SK-N-SH (cell line): Measurements from ENCODE around the gene MTCL3.
A peak's percentile ranks its signal among the peaks of the same experiment; 100 is the strongest.

Experiments used
- CTCF ChIA-PET: fragments of 300-600, 350-600 bp; formaldehyde crosslinking; extraction: SDS; loops from one replicate; lab custom pipeline; 2021; lab: Yijun Ruan, JAX
- POLR2A ChIA-PET: fragments of 350-600 bp; sonication (Branson Sonifier 250); formaldehyde crosslinking; extraction: SDS; loops from one replicate; lab custom pipeline; 2020; ENCODE audit warnings: antibody characterized with exemption, inconsistent platforms; lab: Yijun Ruan, JAX
- DNase-seq: peaks from one replicate; pipeline ENCODE4 v3.0.0; 2012
- H2AFZ ChIP-seq: fragments of 200-600 bp; sonication (generic); 2 replicates; pipeline ENCODE4 v1.8.1; 2016; ENCODE audit warnings: antibody characterized with exemption, mild to moderate bottlenecking, low read depth
- H3F3A ChIP-seq: fragments of 200-600 bp; sonication (generic); replicated peaks from 2 replicates; pipeline ENCODE3; 2016; ENCODE audit warnings: antibody characterized with exemption, mild to moderate bottlenecking; ENCODE audit not compliant: insufficient read depth
- H3K27ac ChIP-seq, 2 experiments: fragments of 200-500 bp in 1 of 2; fragments of 200-600 bp in 1 of 2; sonication (Bioruptor generic) in 1 of 2; sonication (generic), shearing (Covaris generic) in 1 of 2; 2 replicates each; pipeline versions ENCODE4 v1.5.1 to v1.6.1; 2014 to 2016; ENCODE audit warnings: low read depth in 2 of 2, inconsistent platforms in 1 of 2, low read length in 1 of 2, mild to moderate bottlenecking in 1 of 2, mixed read lengths in 1 of 2
- H3K27me3 ChIP-seq: fragments of 200-600 bp; sonication (generic), shearing (Covaris generic); 2 replicates; pipeline ENCODE4 v1.6.1; 2016; ENCODE audit warnings: mixed run types; ENCODE audit not compliant: insufficient read depth
- H3K36me3 ChIP-seq, 2 experiments: fragments of 200-500 bp in 1 of 2; fragments of 200-600 bp in 1 of 2; sonication (Bioruptor generic) in 1 of 2; sonication (generic) in 1 of 2; replicated peaks in 1 of 2; 2 replicates each; pipeline versions ENCODE3 to v1.5.1; 2014 to 2016; ENCODE audit warnings: low read length in 1 of 2, mild to moderate bottlenecking in 1 of 2; ENCODE audit not compliant: insufficient read depth in 2 of 2, control insufficient read depth in 1 of 2
- H3K4me1 ChIP-seq, 2 experiments: fragments of 200-500 bp in 1 of 2; fragments of 200-600 bp in 1 of 2; sonication (Bioruptor generic) in 1 of 2; sonication (generic), shearing (Covaris generic) in 1 of 2; 2 replicates each; pipeline versions ENCODE4 v1.5.1 to v1.6.1; 2014 to 2016; ENCODE audit warnings: low read depth in 1 of 2, low read length in 1 of 2, mixed run types in 1 of 2; ENCODE audit not compliant: insufficient read depth in 2 of 2, control insufficient read depth in 1 of 2
- H3K4me2 ChIP-seq: fragments of 200-600 bp; sonication (generic), shearing (Covaris generic); 2 replicates; pipeline ENCODE4 v1.6.1; 2017; ENCODE audit warnings: mixed run types
- H3K4me3 ChIP-seq, 2 experiments: fragments of 200-500 bp in 1 of 2; fragments of 200-600 bp in 1 of 2; sonication (Bioruptor generic) in 1 of 2; sonication (generic), shearing (Covaris generic) in 1 of 2; 2 replicates each; pipeline versions ENCODE4 v1.5.1 to v1.8.1; 2014 to 2016; ENCODE audit warnings: low read depth in 2 of 2, inconsistent platforms in 1 of 2, low read length in 1 of 2, mild to moderate bottlenecking in 1 of 2, mixed read lengths in 1 of 2, moderate library complexity in 1 of 2
- H3K79me2 ChIP-seq: fragments of 200-600 bp; sonication (generic); 2 replicates; pipeline ENCODE4 v1.8.1; 2017; ENCODE audit warnings: mild to moderate bottlenecking; ENCODE audit not compliant: insufficient read depth
- H3K9ac ChIP-seq: fragments of 200-600 bp; sonication (generic); 2 replicates; pipeline ENCODE4 v1.6.1; 2017; ENCODE audit warnings: mixed run types
- H3K9me2 ChIP-seq: fragments of 200-600 bp; sonication (generic); 2 replicates; pipeline ENCODE4 v1.6.1; 2017; ENCODE audit warnings: mixed run types
- H3K9me3 ChIP-seq: fragments of 200-600 bp; sonication (generic); 2 replicates; pipeline ENCODE4 v1.6.1; 2017; ENCODE audit warnings: mixed run types, mild to moderate bottlenecking, moderate library complexity
- H4K20me1 ChIP-seq: fragments of 200-600 bp; sonication (generic); 2 replicates; pipeline ENCODE4 v1.6.1; 2017; ENCODE audit warnings: mild to moderate bottlenecking, mixed run types; ENCODE audit not compliant: insufficient read depth
- EZH2phosphoT487 ChIP-seq: fragments of 200-600 bp; sonication (generic); IDR thresholded peaks from 2 replicates; pipeline ENCODE4 v1.6.1; 2017; ENCODE audit warnings: low read depth, mixed run types, mild to moderate bottlenecking, antibody characterized with exemption, moderate library complexity, borderline replicate concordance
- FOXM1 ChIP-seq: IDR thresholded peaks from 2 replicates; pipeline ENCODE4 v1.4.0; 2012; ENCODE audit warnings: low read depth, mild to moderate bottlenecking
- GABPA ChIP-seq: IDR thresholded peaks from 2 replicates; pipeline ENCODE4 v1.4.0; 2012; ENCODE audit warnings: low read depth, mild to moderate bottlenecking
- IRF3 ChIP-seq: fragments of 150-350 bp; IDR thresholded peaks from 2 replicates; pipeline ENCODE4 v1.6.1; 2016; ENCODE audit warnings: mild to moderate bottlenecking, low read depth, low read length
- MEF2A ChIP-seq: IDR thresholded peaks from 2 replicates; pipeline ENCODE4 v1.4.0; 2012; ENCODE audit warnings: low read depth, borderline replicate concordance
- NRF1 ChIP-seq: IDR thresholded peaks from 2 replicates; pipeline ENCODE4 v1.6.1; 2012; ENCODE audit warnings: low read depth, mild to moderate bottlenecking, low read length
- RAD21 ChIP-seq: IDR thresholded peaks from 2 replicates; pipeline ENCODE4 v1.6.1; 2012; ENCODE audit warnings: mild to moderate bottlenecking, low read length
- RFX5 ChIP-seq: IDR thresholded peaks from 2 replicates; pipeline ENCODE4 v1.6.1; 2012; ENCODE audit warnings: mild to moderate bottlenecking, improper control_type of control experiment, low read length
- SMC3 ChIP-seq: IDR thresholded peaks from 2 replicates; pipeline ENCODE4 v1.6.1; 2012; ENCODE audit warnings: low read depth, low read length, improper control_type of control experiment
- TEAD4 ChIP-seq: IDR thresholded peaks from 2 replicates; pipeline ENCODE4 v1.4.0; 2012; ENCODE audit warnings: mild to moderate bottlenecking, borderline replicate concordance; ENCODE audit not compliant: insufficient read depth
- USF2 ChIP-seq: fragments of 150-350 bp; IDR thresholded peaks from 2 replicates; pipeline ENCODE4 v1.6.1; 2017; ENCODE audit warnings: antibody characterized with exemption, low read length, low read depth, borderline replicate concordance
- WGBS: methylation state at CpG from one replicate; pipeline ENCODE4 v1.1.6; 2017; ENCODE audit warnings: low lambda C conversion rate; 5-methylcytosine and 5-hydroxymethylcytosine counted together
- TF ChIP-seq, protein P1 (sequence below): fragments of 200-600 bp; sonication (generic); IDR thresholded peaks from 2 replicates; pipeline ENCODE4 v1.6.1; 2017; ENCODE audit warnings: antibody characterized with exemption, mild to moderate bottlenecking, moderate library complexity

MTCL3 gene

GRCh38 chr6:127561660-127562059, 42.5 kb upstream of the MTCL3 start (continued):
- TF ChIP-seq RFX5 = no peak
- no peak for TF ChIP-seq USF2

- no peak overlapping the region for H2AFZ ChIP-seq
- no peaks in the 10 kb centered on the region for H4K20me1 ChIP-seq
- DNase-seq = peak; percentile 30
- WGBS = 5% methylated on average over 2 of the region's 2 CpGs
- no peak overlapping the region for H3K27ac ChIP-seq
- H3K9me2 ChIP-seq = no peaks in the 10 kb centered on the region
- ChIA-PET CTCF (interaction anchor here (0.6 to 1.2 kb wide), 5 partner anchors 10 to 87 kb away, joined by 3 to 12 read pairs (median 3); no protein-coding TSS in a partner anchor), POLR2A (no interaction called here)
- H3K9ac ChIP-seq = no peak overlapping the region
- no peaks in the 10 kb centered on the region for H3F3A ChIP-seq
- H3K4me1 ChIP-seq = no peaks in the 10 kb centered on the region
- H3K9me3 ChIP-seq = no peaks in the 10 kb centered on the region
- H3K79me2 ChIP-seq = no peaks in the 10 kb centered on the region
- peak; percentile 34 for TF ChIP-seq SMC3
- TF ChIP-seq TEAD4 = no peak
- no peak for TF ChIP-seq EZH2phosphoT487
- no peak for TF ChIP-seq RFX5
- no peak for TF ChIP-seq FOXM1
- peak; percentile 67 for TF ChIP-seq RAD21
- TF ChIP-seq, protein P1, sequence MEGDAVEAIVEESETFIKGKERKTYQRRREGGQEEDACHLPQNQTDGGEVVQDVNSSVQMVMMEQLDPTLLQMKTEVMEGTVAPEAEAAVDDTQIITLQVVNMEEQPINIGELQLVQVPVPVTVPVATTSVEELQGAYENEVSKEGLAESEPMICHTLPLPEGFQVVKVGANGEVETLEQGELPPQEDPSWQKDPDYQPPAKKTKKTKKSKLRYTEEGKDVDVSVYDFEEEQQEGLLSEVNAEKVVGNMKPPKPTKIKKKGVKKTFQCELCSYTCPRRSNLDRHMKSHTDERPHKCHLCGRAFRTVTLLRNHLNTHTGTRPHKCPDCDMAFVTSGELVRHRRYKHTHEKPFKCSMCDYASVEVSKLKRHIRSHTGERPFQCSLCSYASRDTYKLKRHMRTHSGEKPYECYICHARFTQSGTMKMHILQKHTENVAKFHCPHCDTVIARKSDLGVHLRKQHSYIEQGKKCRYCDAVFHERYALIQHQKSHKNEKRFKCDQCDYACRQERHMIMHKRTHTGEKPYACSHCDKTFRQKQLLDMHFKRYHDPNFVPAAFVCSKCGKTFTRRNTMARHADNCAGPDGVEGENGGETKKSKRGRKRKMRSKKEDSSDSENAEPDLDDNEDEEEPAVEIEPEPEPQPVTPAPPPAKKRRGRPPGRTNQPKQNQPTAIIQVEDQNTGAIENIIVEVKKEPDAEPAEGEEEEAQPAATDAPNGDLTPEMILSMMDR = peak; percentile 69
- TF ChIP-seq, all 33 proteins: peak for 3
- no peaks in the 10 kb centered on the region for H3K27me3 ChIP-seq
- H3K4me2 ChIP-seq = no peak overlapping the region
- no peak overlapping the region for H3K4me3 ChIP-seq
- H3K36me3 ChIP-seq = no peaks in the 10 kb centered on the region
These were observed 35.4 kb upstream of the MTCL3 start for GRCh38 chr6:127554435-127555006.

GRCh38 chr6:127550403-127550802, 31.3 kb upstream of the MTCL3 start:
- H3K9ac ChIP-seq = no peak overlapping the region
- H3K4me3 ChIP-seq = no peak overlapping the region
- no peaks in the 10 kb centered on the region for H3K4me1 ChIP-seq
- H3K9me2 ChIP-seq = no peaks in the 10 kb centered on the region
- H4K20me1 ChIP-seq = no peaks in the 10 kb centered on the region
- H3K4me2 ChIP-seq = no peak overlapping the region
- DNase-seq = no peak
- no peaks in the 10 kb centered on the region for H3K79me2 ChIP-seq
- H3K36me3 ChIP-seq = no peaks in the 10 kb centered on the region
- H3F3A ChIP-seq = peaks cover 5% of the 10 kb centered on the region
- H2AFZ ChIP-seq = no peak overlapping the region
- no peak overlapping the region for H3K27ac ChIP-seq
- POLR2A ChIA-PET = no interaction called here
- CTCF ChIA-PET = interaction anchor here (1.0 kb wide), 1 partner anchor 11 kb away, joined by 3 read pairs; no protein-coding TSS in a partner anchor
- no peaks in the 10 kb centered on the region for H3K27me3 ChIP-seq
- TF ChIP-seq TEAD4 = no peak
- no peak for TF ChIP-seq MEF2A
- TF ChIP-seq IRF3 = no peak
- no peak for TF ChIP-seq NRF1
- no peak for TF ChIP-seq GABPA
- H3K9me3 ChIP-seq = no peaks in the 10 kb centered on the region
